Measurements from ENCODE around the gene ZBTB45.

ZBTB45 gene

GRCh38 chr19:58519355-58520256 lies at the start of gene ZBTB45:
TSS of gene ZBTB45 (minus strand) at chr19:58519810. CDS start at chr19:58517673, 2,137 bp downstream.
- Histone ChIP-seq H3K4me1 (ENCODE audit: control insufficient read depth, insufficient read depth, low read length) (peaks cover 10% of the 10 kb centered on the region), H3K4me3 (ENCODE audit: low read depth, low read length) (peak within 1 kb of the TSS; percentile 74), H3K36me3 (ENCODE audit: control insufficient read depth in 2 of 2, insufficient read depth in 1 of 2, low read length in 2 of 2) (peaks cover 0 to 23% of the 10 kb centered on the region in 2 experiments; a peak in 1 of 3 replicates), H3K9me3 (ENCODE audit: control insufficient read depth, insufficient read depth, low read depth, low read length) (no peaks in the 10 kb centered on the region), H3K27ac (ENCODE audit: extremely low read depth, low read depth, low read length) (peak within 1 kb of the TSS; percentile 94)
- POLR2A ChIA-PET, result interaction anchor here (0.6 to 4.6 kb wide), 50 partner anchors 9 to 603 kb away, joined by 3 to 107 read pairs (median 4); partner anchors contain the start of genes CHMP2A, MZF1, TRIM28 and UBE2M
- CTCF ChIA-PET, result interaction anchor here (0.6 to 3.4 kb wide), 60 partner anchors 8 to 517 kb away, joined by 3 to 26 read pairs (median 4); partner anchors contain the start of genes CHMP2A, TRIM28, ZNF324B and ZNF446
- TF ChIP-seq ZNF221 (tag by site-specific recombination; IDR thresholded peaks at IDR 0.05; ENCODE audit: borderline replicate concordance), result no peak
- peak; percentile 62; the same call in 1 of the 2 replicates for TF ChIP-seq ZNF146 (tag by site-specific recombination; IDR thresholded peaks at IDR 0.05)
- peak; percentile 99 for TF ChIP-seq HOXD13 (CRISPR knock-in tag; IDR thresholded peaks at IDR 0.05; ENCODE audit: borderline replicate concordance)
- TF ChIP-seq ZNF274 (IDR thresholded peaks at IDR 0.05; ENCODE audit: low read length), result no peak
- TF ChIP-seq ZNF274 (tag by site-specific recombination; IDR thresholded peaks at IDR 0.05; ENCODE audit: borderline replicate concordance), result no peak
- no peak for TF ChIP-seq ATF2 (tag by site-specific recombination; IDR thresholded peaks at IDR 0.05; ENCODE audit: low read depth)
- 0 out of 2 replicates have a peak, but pooled peaks have one; percentile 16 for TF ChIP-seq ZNF423 (tag by site-specific recombination; IDR thresholded peaks at IDR 0.05)
- peak; percentile 15; the same call in 1 of the 2 replicates for TF ChIP-seq ZNF148 (tag by site-specific recombination; IDR thresholded peaks at IDR 0.05; ENCODE audit: borderline replicate concordance)
- TF ChIP-seq ZNF335 (tag by site-specific recombination; conservative IDR thresholded peaks at IDR 0.05), result peak; percentile 96
- peak; percentile 75 for TF ChIP-seq ZNF654 (tag by site-specific recombination; IDR thresholded peaks at IDR 0.05; ENCODE audit: low read depth)
- TF ChIP-seq SCRT2 (tag by site-specific recombination; IDR thresholded peaks at IDR 0.05), result peak; percentile 71
- TF ChIP-seq ZNF548 (tag by site-specific recombination; IDR thresholded peaks at IDR 0.05), result peak; percentile 29; the same call in 1 of the 2 replicates
- TF ChIP-seq ZNF404 (tag by site-specific recombination; IDR thresholded peaks at IDR 0.05), result no peak
- TF ChIP-seq KLF1 (tag by site-specific recombination; IDR thresholded peaks at IDR 0.05), result peak; percentile 97
- no peak for TF ChIP-seq ZNF549 (tag by site-specific recombination; IDR thresholded peaks at IDR 0.05)
- peak; percentile 97 for TF ChIP-seq ZBTB17 (tag by site-specific recombination; IDR thresholded peaks at IDR 0.05)
- TF ChIP-seq ZFP37 (tag by site-specific recombination; IDR thresholded peaks at IDR 0.05), result peak; percentile 98
- TF ChIP-seq SETDB1 (IDR thresholded peaks at IDR 0.05; ENCODE audit: insufficient read length, low read length), result no peak
- TF ChIP-seq ZSCAN16 (tag by site-specific recombination; IDR thresholded peaks at IDR 0.05), result peak; percentile 12; the same call in 1 of the 2 replicates
- peak; percentile 89 for TF ChIP-seq ZNF629 (tag by site-specific recombination; IDR thresholded peaks at IDR 0.05)
- peak; percentile 99 for TF ChIP-seq ZBTB10 (tag by site-specific recombination; IDR thresholded peaks at IDR 0.05)
- peak; percentile 65; the same call in 1 of the 2 replicates for TF ChIP-seq ZBTB1 (tag by site-specific recombination; IDR thresholded peaks at IDR 0.05)
- TF ChIP-seq ZBTB26 (tag by site-specific recombination; optimal IDR thresholded peaks at IDR 0.05), result peak; percentile 95
- TF ChIP-seq ZFHX2 (tag by site-specific recombination; conservative IDR thresholded peaks at IDR 0.05), result peak; percentile 69
